NCI-H187 (cell line): ENCODE results near the gene OR4D2.

Source experiments
- DNase-seq, 2 experiments: peaks; one replicate each; lab custom pipeline; 2025; lab: John Stamatoyannopoulos, UW

Gene OR4D2

GRCh38 chr17:58174871-58175270 lies 8.1 kb downstream of the OR4D2 start:
- no peak for DNase-seq

- no peak for DNase-seq
These were observed 9.4 kb downstream of the OR4D2 start for GRCh38 chr17:58176200-58176599.

GRCh38 chr17:58181796-58182195 lies 15.0 kb downstream of the OR4D2 start:
- DNase-seq, result no peak

GRCh38 chr17:58183514-58183913 lies 16.7 kb downstream of the OR4D2 start:
- no peak for DNase-seq

- DNase-seq, result no peak
These were observed 17.7 kb downstream of the OR4D2 start for GRCh38 chr17:58184308-58184985.

- DNase-seq, result no peak
These were observed 18.4 kb downstream of the OR4D2 start for GRCh38 chr17:58184986-58185761.

- no peak for DNase-seq
These were observed 19.8 kb downstream of the OR4D2 start for GRCh38 chr17:58186591-58186990.

GRCh38 chr17:58187063-58187462 lies 20.3 kb downstream of the OR4D2 start:
- DNase-seq, result no peak

GRCh38 chr17:58187675-58188074 lies 20.9 kb downstream of the OR4D2 start:
- no peak for DNase-seq

- no peak for DNase-seq
These were observed 22.8 kb downstream of the OR4D2 start for GRCh38 chr17:58189436-58190146.

- no peak for DNase-seq
These were observed 24.6 kb downstream of the OR4D2 start for GRCh38 chr17:58191241-58191896.

GRCh38 chr17:58192612-58193011 lies 25.8 kb downstream of the OR4D2 start, which contains the start of gene EPX:
Gene EPX, plus strand, starts transcription at chr17:58192726. Its CDS starts 121 bp downstream, at chr17:58192847.
- DNase-seq, result no peak

GRCh38 chr17:58193641-58194255 lies 27.0 kb downstream of the OR4D2 start:
- DNase-seq, result no peak

GRCh38 chr17:58195518-58196123 lies 28.8 kb downstream of the OR4D2 start:
- no peak for DNase-seq

GRCh38 chr17:58196610-58197009 lies 29.8 kb downstream of the OR4D2 start:
- no peak for DNase-seq

GRCh38 chr17:58200024-58200633 lies 33.3 kb downstream of the OR4D2 start:
- DNase-seq, result peak; percentile 18 to 43

- no peak for DNase-seq
These were observed 36.1 kb downstream of the OR4D2 start for GRCh38 chr17:58202859-58203258.

GRCh38 chr17:58204796-58205195 lies 38.0 kb downstream of the OR4D2 start:
- no peak for DNase-seq

- no peak for DNase-seq
These were observed 39.2 kb downstream of the OR4D2 start for GRCh38 chr17:58205936-58206335.

GRCh38 chr17:58207451-58207850 lies 40.7 kb downstream of the OR4D2 start:
- no peak for DNase-seq

GRCh38 chr17:58208344-58208743 lies 41.6 kb downstream of the OR4D2 start:
- no peak for DNase-seq
